PFSK-1 (cell line): Measurements from ENCODE around the gene SERP2.

ENCODE experiments used
- FOXP2 ChIP-seq: optimal IDR thresholded peaks from 2 replicates; pipeline ENCODE3; 2011; ENCODE audit warnings: borderline replicate concordance, control low read depth, inconsistent platforms; ENCODE audit not compliant: insufficient read depth; ENCODE audit errors: extremely low read length, extremely low read depth
- POLR2AphosphoS5 ChIP-seq: IDR thresholded peaks from 2 replicates; pipeline ENCODE4 v1.6.1; 2012; ENCODE audit warnings: low read depth, mild to moderate bottlenecking, control low read depth, low read length, moderate library complexity
- SIN3A ChIP-seq: IDR thresholded peaks from 2 replicates; pipeline ENCODE4 v1.6.1; 2012; ENCODE audit warnings: mild to moderate bottlenecking, low read length, moderate library complexity, borderline replicate concordance; ENCODE audit not compliant: insufficient read depth
- TAF1 ChIP-seq: IDR thresholded peaks from 2 replicates; pipeline ENCODE4 v1.6.1; 2012; ENCODE audit warnings: low read length, control low read depth, borderline replicate concordance; ENCODE audit not compliant: insufficient read depth
- TF ChIP-seq, protein P1 (sequence below), 2 experiments: IDR thresholded peaks; 2 replicates each; pipeline versions ENCODE4 v1.6.1 to v1.8.0; 2011 to 2012; ENCODE audit warnings: low read depth in 2 of 2, low read length in 2 of 2, control low read depth in 1 of 2, inconsistent platforms in 1 of 2, mild to moderate bottlenecking in 1 of 2, moderate library complexity in 1 of 2; ENCODE audit not compliant: insufficient read depth in 1 of 2

SERP2 gene

GRCh38 chr13:44386913-44387556 is 13.4 kb downstream of the SERP2 start:
- TF ChIP-seq, protein P1, sequence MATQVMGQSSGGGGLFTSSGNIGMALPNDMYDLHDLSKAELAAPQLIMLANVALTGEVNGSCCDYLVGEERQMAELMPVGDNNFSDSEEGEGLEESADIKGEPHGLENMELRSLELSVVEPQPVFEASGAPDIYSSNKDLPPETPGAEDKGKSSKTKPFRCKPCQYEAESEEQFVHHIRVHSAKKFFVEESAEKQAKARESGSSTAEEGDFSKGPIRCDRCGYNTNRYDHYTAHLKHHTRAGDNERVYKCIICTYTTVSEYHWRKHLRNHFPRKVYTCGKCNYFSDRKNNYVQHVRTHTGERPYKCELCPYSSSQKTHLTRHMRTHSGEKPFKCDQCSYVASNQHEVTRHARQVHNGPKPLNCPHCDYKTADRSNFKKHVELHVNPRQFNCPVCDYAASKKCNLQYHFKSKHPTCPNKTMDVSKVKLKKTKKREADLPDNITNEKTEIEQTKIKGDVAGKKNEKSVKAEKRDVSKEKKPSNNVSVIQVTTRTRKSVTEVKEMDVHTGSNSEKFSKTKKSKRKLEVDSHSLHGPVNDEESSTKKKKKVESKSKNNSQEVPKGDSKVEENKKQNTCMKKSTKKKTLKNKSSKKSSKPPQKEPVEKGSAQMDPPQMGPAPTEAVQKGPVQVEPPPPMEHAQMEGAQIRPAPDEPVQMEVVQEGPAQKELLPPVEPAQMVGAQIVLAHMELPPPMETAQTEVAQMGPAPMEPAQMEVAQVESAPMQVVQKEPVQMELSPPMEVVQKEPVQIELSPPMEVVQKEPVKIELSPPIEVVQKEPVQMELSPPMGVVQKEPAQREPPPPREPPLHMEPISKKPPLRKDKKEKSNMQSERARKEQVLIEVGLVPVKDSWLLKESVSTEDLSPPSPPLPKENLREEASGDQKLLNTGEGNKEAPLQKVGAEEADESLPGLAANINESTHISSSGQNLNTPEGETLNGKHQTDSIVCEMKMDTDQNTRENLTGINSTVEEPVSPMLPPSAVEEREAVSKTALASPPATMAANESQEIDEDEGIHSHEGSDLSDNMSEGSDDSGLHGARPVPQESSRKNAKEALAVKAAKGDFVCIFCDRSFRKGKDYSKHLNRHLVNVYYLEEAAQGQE (IDR thresholded peaks at IDR 0.05; ENCODE audit: insufficient read depth in 1 of 2, low read depth in 2 of 2, low read length in 2 of 2): no peak
- TF ChIP-seq POLR2AphosphoS5 (no peak), FOXP2 (no peak), TAF1 (no peak), SIN3A (no peak)

- TF ChIP-seq POLR2AphosphoS5 (no peak), FOXP2 (no peak), TAF1 (no peak), SIN3A (no peak)
- TF ChIP-seq, protein P1 (IDR thresholded peaks at IDR 0.05; ENCODE audit: insufficient read depth in 1 of 2, low read depth in 2 of 2, low read length in 2 of 2): no peak
Measured at GRCh38 chr13:44388427-44389059, 14.9 kb downstream of the SERP2 start.

GRCh38 chr13:44389060-44389666 is 15.5 kb downstream of the SERP2 start:
- no peak for TF ChIP-seq FOXP2

GRCh38 chr13:44389876-44390275 is 16.3 kb downstream of the SERP2 start:
- TF ChIP-seq SIN3A (no peak), TAF1 (no peak), POLR2AphosphoS5 (no peak), FOXP2 (no peak)
- TF ChIP-seq, protein P1 (IDR thresholded peaks at IDR 0.05; ENCODE audit: insufficient read depth in 1 of 2, low read depth in 2 of 2, low read length in 2 of 2): no peak

- TF ChIP-seq SIN3A (no peak), POLR2AphosphoS5 (no peak), FOXP2 (no peak), TAF1 (no peak)
- TF ChIP-seq, protein P1 (IDR thresholded peaks at IDR 0.05; ENCODE audit: insufficient read depth in 1 of 2, low read depth in 2 of 2, low read length in 2 of 2): no peak
Measured at GRCh38 chr13:44393391-44393790, 19.8 kb downstream of the SERP2 start.
